DMS 273 (cell line): ENCODE measurements around the gene INTS7.
"Not testable (repeated sequence)": the region's sequence is repeated elsewhere in the genome, so short reads cannot be mapped to it uniquely, and the experiment has no call there.

Experiments
- DNase-seq: peaks from one replicate; lab custom pipeline; 2025; ENCODE audit not compliant: unreplicated experiment; lab: John Stamatoyannopoulos, UW

The INTS7 gene

DNA sequence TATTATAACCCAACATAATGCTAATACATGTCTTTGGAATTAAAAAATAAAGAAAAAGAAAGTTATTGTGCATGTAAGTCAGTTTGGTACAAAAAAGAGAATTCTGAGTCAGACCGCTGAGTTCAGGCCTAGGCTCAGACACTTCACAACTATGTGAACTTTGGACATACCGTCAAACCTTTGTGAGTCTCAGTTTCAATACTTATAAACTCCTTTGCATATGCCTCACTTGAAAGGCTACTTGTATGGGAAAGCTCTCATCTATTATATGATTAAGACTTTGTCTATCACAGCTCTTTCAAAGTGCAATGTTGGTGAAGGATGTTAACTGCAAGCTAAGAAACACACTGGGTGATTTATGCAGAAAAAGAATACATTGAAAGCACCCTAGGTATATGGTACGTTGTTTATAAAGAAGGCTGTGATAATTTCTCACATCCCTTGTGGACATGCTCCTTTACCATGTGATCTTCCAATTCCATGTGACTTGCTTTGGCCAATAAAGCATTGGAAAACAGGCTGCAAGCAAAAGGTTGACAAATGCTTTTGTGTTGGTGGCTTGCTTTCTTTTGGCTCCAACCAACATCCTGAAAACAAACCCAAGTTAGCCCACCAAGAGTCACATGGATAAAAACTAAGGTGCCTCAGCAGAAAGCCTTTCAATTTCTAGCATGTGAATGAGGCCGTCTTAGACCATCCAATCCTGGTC lies 49.6 kb downstream of the INTS7 start:
- no peak for DNase-seq

DNA sequence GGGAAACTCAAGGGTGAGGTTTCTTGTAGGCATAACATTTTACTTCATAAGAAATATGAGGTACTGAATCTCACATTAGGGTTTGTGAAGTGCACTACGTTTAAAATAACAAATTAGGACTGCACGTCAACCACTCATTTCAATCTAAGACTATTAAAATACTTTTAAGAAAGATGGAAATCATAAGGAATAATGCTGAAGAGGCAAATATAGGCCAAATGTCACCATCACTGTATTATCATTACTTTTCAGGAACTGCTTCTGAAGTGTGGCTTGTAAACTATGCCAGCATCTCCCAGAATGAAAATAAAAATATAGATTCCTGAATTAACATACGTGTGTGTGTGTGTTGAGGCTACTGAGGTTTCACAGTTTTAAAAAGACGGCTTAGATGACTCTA lies 56.8 kb downstream of the INTS7 start:
- no peak for DNase-seq

DNA sequence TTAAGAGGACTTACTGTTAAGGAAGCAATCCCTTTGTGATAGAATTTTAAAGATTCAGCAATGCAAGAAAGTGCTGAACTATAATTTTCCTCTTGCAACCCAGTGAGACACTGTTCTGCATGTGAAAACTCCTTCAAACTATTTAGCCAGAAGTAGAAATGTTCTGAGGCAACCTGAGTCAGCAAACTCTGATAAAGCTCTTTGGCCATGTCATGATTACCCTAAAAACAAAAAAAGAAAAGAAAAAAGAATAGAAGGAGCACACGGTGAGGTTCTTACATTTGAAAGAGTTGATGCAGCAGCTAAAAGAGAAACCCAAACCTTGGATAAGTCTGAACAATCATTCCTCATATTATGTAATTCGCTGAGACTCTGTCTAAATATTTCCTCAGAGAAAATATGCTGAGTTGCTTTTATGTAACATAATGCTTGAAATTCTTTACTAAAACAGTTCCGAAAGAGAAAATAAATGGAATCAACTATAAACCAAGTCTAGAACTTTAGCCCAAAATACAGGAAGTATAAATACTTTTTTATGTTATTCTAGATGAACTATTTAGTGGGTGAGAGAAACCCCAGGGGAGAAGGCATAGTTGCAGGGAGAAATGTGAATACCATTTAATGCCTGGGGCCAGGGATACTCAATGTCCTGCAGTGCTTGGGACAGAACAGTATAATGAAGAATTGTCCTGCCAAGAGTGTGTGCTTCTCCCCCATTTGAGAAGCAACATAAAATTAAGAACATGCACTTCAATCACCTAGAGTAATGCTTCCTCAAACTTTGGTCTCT lies 60.0 kb downstream of the INTS7 start:
- no peak for DNase-seq

DNA sequence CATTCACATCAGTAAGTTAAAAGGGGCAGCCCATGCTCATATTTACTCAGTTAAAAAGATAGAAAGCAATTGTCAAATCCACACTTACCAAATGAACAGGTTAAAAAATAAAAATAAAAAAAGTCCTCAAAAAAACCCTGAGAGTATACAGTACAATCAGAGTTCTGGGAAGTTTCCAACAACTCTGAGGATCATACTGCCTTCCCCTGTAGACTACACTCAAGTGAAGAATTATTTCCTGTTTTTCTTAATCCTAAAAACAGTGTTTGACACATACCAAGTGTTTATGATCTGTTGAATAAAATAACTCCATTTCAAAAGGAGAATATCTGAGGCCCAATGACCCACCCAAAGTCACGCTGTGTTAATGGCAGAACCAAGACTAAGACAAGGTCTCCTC lies 61.8 kb downstream of the INTS7 start:
- DNase-seq = no peak

DNA sequence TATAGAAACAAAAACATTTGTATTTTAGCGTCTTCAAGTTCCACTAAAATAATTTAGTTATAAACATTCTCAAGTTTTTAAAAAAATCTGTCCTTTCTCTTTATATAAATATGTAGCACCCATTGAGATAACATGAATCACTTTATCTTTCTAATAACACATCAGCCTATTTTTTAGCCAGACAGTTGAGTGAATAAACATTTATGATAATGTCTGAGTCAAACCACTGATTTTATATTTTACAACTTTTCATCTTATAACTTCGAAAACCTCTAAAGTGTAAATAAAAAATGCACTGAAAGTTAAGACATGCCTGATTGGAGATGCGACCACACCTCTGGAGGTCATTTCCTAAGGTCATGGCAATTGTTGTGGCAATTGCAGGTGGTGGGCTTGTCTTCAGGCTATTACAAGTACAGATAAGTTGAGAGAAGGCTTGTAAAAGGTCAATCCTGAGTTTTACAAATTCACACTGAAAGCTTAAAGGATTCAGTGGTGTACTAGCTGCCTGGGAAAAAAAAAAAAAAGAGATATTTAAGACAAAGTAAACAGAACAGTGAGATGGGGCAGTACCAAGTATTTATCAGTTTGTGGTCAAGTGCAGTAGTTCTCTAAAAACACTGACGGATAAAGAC lies 67.0 kb downstream of the INTS7 start:
- no peak for DNase-seq

DNA sequence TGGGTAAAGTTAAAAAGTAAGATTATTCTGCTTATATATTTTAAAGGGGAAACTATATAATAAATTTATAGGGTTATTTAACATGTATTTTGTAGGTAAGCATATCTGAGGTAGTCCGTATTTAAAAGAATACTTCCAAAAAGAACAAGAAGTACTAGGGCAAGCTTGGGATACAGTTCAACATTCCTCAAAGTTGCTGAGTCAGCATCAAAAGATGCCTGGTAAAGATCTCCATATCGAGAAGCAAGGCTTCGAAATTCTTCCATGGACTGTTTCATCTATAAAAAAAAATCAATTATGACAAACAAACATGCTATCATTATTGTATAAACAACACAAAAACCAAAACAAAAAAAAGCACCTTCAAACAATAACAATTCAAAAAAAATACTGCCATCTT lies 67.7 kb downstream of the INTS7 start:
- DNase-seq = no peak

DNA sequence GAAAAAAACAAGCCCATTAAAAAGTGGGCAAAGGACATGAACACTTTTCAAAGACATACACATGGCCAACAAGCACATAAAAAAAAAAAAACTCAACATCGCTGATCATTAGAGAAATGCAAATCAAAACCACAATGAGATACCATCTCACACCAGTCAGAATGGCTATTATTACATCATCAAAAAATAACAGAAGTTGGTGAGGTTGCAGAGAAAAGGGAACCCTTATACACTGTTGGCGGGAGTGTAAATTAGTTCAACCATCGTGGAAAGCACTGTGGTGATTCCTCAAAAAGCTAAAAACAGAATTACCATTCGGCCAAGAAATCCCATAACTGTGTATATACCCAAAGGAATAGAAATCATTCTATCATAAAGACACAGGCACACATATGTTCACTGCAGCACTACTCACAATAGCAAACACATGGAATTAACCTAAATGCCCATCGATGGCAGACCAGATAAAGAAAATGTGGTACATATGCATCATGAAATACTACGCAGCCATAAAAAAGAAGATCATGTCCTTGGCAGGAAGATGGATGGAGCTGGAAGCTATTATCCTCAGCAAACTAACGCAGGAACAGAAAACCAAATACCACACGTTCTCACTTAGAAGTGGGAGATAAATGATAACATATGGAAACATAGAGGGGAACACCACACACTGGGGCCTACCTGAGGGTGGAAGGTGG lies 70.1 kb downstream of the INTS7 start:
- no peak for DNase-seq

DNA sequence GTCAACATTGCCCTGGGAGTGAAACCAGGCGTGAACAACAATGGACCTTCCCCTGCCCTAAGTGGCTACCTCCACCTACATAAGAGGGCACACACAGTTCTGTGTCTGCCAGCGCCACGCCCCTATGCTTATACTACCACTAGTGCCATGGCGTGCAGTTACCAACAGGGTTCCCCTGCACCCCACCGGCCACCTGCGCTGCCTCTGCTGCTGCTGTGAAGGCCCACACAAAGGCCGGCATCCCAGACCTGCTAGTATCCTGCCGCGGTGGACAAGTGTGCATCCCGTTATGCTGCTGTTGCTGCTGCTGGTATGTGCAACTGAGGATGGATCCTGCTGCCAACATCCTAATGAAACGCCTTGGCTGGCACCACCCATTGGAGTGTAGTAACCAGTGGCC lies 75.7 kb downstream of the INTS7 start:
- no peak for DNase-seq

DNA sequence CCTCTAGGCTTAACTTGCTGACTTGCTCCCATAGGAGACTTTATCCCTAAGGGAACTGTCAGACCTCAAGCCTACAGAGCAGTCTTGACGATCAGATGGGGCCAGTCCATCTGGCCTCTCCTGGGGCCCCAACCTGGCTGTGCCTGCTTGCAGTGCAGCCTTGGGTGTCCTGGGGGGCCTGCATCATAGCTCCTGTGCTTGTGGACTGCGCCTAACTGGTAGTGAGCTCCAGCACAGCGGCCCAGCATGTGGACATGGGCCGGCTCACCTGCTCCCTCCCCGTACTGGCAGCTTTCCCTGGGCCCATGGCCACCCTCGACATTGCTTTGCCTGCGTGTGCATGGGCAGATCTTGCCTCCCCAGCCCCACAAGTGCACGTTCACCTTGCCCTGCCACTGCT lies 76.1 kb downstream of the INTS7 start:
- no peak for DNase-seq

DNA sequence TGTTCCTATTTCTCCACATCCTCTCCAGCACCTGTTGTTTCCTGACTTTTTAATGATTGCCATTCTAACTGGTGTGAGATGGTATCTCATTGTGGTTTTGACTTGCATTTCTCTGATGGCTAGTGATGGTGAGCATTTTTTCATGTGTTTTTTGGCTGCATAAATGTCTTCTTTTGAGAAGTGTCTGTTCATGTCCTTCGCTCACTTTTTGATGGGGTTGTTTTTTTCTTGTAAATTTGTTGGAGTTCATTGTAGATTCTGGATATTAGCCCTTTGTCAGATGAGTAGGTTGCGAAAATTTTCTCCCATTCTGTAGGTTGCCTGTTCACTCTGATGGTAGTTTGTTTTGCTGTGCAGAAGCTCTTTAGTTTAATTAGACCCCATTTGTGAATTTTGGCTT lies 81.3 kb downstream of the INTS7 start:
- DNase-seq = not testable (repeated sequence)

DNA sequence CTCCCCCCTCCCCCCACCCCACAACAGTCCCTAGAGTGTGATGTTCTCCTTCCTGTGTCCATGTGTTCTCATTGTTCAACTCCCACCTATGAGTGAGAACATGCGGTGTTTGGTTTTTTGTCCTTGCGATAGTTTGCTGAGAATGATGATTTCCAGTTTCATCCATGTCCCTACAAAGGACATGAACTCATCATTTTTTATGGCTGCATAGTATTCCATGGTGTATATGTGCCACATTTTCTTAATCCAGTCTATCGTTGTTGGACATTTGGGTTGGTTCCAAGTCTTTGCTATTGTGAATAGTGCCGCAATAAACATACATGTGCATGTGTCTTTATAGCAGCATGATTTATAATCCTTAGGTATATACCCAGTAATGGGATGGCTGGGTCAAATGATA lies 81.8 kb downstream of the INTS7 start:
- DNase-seq = not testable (repeated sequence)

DNA sequence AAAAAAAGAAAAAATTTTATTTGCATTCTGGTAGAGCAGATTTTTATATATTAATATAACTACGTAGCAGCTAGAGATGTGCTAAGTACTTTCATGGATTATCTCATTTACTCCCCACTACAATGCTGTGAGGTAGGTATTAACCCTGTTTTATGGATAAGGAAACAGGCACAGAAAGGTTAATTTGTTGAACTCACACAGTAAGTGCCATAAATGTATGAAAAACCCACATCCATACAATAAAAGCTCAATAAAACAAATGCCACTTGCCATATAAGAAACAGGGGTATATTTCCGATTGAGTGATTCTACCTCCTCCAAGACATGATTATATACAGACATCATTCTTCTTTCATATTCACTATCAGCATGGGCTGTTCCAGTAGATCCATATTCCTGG lies 83.1 kb downstream of the INTS7 start:
- no peak for DNase-seq

DNA sequence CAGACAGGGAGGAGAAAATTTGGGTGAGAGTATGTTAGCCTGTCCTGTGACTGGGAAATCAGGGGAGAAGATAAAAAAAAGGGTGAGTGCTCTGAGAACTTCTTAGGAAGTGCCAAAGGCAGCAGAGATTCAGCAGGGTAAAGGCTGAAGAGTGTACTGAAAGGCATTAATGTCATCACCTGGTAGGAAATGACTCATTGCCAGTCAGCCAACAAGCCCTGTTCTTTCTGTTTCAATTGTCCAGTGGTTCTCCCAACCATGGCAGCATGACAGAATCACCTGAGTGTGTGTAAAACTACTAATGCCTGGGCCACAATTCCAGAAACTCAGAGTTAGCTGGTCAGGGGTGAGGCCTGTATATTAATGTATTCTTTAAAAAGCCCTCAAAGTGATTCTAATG lies 83.5 kb downstream of the INTS7 start:
- DNase-seq = no peak

DNA sequence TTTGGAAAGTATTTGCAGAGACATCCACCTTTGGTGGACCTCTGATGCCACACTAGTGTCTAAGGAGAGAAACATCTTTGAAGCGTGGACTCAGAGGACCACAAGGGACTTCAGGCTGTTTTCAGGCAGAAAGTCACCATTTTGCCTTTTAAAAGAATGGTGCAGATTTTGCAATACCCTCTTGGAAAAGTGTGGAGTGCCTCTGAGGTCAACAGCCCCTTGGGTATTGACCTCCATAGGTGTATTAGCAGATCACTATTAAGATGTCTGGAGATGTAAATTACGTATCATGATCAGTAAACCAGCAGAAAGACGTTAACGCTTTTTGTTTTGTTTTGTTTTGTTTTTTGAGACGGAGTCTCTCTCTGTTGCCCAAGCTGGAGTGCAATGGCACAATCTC lies 87.0 kb downstream of the INTS7 start:
- no peak for DNase-seq

DNA sequence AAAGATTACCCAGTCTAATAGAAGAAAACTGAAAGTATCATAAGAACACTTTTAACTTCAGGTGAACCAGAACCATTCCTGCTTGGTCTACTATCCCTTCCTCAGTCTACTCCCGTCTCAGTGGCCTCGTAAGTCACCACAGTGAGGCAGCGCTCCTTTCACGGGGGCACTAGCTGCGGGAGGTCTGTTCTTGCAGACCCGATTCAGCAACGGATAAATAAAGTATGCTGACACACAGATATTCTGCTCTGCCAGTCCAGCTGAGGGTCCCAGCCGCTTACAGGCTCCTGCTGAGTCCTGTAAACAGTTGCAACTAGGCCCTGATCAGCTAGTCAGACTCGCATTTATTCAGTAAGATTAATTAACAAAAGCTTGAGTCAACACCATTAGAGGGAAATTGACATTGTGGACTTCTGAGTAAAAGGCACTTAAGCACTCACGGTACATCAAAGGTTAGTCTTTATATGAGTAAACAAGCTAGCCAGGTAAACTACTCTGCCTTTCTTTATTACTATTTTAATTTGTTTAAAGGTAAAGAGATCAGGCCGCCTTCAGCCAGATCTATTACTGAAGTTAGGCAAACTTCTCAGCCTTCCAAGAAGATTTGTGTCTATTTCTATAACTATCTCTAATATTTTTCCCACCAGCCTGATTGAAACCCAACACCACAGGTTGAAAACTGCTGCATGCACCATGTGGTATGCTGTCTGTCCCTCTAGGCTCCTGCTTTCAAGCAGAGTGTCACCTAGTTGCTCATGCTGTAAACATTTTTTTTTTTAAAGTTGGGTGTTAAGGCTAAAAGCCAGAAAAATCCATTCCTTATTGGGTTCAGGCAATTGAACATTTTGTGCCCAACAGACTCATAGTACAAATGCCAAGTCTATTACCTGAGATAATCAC lies 87.7 kb downstream of the INTS7 start:
- DNase-seq = no peak

DNA sequence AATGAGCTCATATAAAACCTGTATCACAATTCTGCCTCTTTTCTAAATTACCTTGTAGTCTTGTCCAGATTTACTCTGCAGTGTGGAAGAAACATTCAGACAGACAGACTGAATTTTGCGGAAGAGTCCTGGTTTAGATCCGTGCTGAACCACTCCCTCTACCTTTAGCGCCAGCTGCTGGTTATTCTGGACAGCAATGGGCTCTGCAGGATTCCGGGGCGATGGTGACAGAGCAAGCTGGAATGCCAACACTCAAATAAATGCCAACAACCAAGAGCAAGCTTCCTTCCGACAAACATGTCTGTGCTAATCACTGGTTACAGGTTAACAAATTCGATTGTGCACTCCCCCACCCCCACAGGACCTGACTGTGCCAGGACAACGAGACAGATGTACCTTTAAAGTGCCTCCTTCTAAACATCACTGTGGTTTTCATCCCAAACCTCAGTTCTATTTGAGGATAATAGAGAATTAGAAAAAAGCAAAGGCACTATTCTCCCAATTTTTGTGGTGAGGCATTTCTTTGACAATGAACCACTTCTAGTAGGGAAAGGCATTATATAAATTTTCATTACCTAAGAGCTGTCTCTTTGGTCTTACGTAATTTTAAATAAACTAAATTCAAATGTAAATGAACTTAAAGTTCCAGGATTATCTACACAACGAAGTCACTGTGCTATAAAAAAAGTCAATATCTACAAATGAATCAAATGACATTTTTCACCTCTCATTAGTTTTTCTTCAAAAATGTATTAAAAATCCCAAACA lies 90.4 kb downstream of the INTS7 start:
- DNase-seq = no peak

DNA sequence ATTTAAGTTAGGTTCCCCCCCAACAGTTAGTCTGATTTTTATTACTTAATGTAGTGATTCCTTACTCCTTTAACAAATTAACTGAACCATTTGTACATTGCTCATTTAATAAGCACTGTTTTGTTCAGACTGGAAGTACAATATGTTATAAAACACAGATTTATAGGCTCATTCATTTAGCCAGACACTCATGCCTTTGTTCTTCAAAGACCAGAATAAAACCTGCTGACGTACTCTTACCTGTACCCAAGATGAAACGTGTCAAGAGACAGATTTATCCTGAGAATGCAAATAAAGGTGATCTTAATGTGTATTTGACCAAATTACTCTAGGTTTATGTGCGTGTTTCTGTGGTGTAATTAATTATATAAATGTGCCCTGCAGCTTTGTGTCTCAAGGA lies 92.8 kb downstream of the INTS7 start:
- no peak for DNase-seq

DNA sequence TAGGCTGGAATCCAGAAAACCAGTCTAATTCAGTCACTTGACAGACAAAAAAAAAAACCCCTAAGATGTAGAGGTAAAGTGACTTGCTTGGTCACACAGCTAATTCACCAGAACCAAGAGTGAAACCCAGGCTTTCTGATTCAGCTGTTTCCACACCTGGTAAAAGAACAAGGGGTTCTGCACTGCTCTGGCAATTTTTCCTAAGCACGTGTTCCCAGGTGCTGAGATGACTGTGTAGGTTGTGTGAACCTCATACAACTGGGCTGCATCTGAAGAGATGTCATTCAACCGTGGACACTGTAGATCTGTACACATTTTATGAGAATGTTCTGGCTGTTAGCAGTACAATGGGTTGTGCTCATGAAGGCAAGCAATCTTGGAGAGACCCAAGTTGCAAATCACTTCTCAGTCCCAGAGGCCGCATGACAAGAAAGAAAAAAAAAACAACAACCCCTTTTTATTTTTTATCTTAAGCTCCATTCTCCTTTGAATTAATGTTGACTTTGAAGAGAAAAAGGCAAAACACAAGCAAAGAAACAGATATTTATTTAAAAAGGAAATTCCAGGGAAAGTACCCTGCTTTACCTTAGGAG lies 95.4 kb downstream of the INTS7 start:
- no peak for DNase-seq

DNA sequence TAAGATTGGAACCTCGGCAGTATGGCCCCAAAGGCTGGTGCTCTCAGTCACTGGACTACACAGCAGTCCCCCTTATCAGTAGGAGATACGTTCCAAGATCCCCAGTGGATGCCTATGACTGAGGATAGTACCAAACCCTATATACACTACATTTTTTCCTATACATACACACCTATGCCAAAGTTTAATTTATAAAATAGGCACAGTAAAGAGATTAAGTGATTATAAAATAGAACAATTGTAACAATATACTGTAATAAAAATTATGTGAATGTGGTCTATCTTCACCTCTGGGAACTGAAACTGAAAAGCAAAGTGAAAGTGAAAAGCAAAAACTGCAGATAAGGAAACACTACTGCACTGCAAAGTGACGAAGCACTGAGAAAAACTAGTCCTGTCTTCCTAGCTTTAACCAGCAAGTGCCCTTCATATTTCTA lies 96.8 kb downstream of the INTS7 start:
- no peak for DNase-seq
